GM19397 (cell line): ENCODE measurements around the gene CSK.

ENCODE experiments used
- ATAC-seq: cut with Tn5 transposase; IDR thresholded peaks from one replicate; pipeline ENCODE4 v1.9.1; 2021; ENCODE audit warnings: mild to moderate bottlenecking, moderate library complexity; ENCODE audit not compliant: unreplicated experiment

The CSK gene

GRCh38 chr15:74799856-74800558 lies 18.1 kb downstream of the CSK start:
- peak; percentile 68 for ATAC-seq

DNA sequence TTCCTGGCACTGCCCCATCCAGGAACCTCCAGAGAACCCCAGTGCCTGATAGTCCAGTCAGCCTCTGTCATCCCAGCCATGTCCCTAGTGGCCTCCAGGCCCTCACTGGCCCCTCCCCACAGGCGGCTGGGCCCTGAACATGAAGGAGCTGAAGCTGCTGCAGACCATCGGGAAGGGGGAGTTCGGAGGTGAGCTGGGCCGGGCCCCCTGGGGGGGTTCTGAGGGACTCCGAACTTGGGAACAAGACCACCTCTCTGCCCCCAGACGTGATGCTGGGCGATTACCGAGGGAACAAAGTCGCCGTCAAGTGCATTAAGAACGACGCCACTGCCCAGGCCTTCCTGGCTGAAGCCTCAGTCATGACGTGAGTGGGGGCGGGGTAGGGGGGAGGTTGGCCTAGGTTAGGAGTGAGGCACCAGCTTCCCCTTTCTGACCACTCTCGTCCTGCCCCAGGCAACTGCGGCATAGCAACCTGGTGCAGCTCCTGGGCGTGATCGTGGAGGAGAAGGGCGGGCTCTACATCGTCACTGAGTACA lies 18.7 kb downstream of the CSK start:
- ATAC-seq, result no peak

- no peak for ATAC-seq
These were observed 19.6 kb downstream of the CSK start for GRCh38 chr15:74801311-74801997.

DNA sequence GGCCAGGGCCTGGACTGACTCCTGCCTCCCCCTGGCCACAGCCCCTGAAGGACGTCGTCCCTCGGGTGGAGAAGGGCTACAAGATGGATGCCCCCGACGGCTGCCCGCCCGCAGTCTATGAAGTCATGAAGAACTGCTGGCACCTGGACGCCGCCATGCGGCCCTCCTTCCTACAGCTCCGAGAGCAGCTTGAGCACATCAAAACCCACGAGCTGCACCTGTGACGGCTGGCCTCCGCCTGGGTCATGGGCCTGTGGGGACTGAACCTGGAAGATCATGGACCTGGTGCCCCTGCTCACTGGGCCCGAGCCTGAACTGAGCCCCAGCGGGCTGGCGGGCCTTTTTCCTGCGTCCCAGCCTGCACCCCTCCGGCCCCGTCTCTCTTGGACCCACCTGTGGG lies 20.4 kb downstream of the CSK start:
- no peak for ATAC-seq

- no peak for ATAC-seq
These were observed 21.1 kb downstream of the CSK start for GRCh38 chr15:74802862-74803447.

- ATAC-seq, result no peak
These were observed 23.1 kb downstream of the CSK start for GRCh38 chr15:74804935-74805334.

GRCh38 chr15:74807282-74807681 lies 25.4 kb downstream of the CSK start:
- no peak for ATAC-seq

- ATAC-seq, result no peak
These were observed 26.4 kb downstream of the CSK start for GRCh38 chr15:74808078-74808839.

DNA sequence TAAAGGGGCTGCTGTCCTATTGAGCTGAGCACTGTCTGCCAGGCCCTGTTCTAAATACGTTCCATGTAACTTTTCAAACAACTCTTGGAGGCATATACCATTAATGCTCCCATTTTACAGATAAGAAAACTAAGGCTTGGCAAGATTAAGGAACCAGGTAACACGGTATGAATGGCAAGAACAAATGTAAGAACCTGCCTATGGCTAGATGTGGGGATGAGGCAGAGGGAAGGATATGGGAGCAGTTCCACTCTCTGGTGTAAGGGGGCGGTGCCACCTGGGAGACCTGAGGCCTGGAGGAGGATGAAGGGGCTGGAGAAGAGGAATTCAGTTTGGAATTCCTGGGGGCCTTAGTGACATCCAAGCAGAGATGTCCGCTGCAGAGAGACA lies 27.0 kb downstream of the CSK start:
- ATAC-seq, result no peak

GRCh38 chr15:74809242-74809641 lies 27.4 kb downstream of the CSK start:
- ATAC-seq, result no peak

DNA sequence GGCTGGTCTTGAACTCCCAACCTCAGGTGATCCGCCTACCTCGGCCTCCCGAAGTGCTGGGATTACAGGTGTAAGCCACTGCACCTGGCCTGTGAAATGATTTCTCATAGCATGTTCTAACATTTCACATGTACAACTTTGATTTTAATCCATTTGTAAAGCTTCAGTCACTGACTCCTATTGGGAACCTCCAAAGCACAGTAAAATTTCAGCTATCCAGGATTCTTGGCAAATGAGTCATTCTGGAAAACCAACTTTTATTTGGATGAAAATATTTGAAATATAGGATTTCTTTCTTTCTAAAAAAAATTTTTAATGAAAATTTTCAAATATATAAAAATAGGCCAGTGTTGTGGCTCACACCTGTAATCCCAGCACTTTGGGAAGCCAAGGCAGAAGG lies 28.1 kb downstream of the CSK start:
- no peak for ATAC-seq

GRCh38 chr15:74812533-74812932 lies 30.7 kb downstream of the CSK start, which contains the start of gene LMAN1L:
Gene LMAN1L, plus strand, starts transcription at chr15:74812835. Its CDS starts 20 bp downstream, at chr15:74812855.
- ATAC-seq, result no peak

DNA sequence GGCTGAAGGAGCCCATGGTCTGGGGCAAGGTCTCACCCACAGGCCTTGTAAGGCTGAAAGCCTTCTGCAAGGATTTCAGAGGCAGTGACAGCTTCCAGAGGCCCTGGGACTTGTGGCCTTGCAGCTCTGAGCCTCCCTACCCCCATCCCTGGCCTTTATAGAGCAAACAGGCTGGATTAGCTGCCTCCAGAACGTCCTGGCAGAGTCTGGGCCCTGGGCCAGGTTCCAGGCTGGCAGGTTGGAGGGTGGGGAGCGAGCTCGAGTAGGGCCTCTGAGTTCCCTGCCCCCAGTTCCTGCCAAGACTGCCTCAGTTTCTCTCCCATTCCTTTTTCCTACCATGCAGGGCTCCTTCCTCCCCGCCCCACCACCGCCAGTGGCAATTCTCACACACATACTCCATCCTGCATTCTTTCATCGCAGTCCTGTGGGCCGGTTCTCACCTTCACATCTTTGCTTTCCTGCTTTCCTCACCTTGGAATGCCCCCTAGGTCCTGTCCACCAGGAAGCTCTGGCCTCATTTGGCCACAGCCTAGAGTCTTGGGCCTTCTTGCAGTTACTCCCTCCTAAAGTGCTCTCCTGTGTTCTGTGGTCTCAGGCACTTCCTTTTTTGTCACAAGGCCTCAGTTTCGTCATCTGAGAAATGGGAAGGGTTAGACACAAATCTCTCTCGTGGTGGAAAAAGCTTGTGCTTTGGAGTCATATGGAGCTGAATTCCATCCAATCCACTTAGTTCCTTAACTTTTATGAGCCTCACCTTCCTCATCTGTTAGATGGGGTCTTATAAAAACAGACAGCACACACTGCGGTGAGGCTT lies 33.4 kb downstream of the CSK start:
- no peak for ATAC-seq

DNA sequence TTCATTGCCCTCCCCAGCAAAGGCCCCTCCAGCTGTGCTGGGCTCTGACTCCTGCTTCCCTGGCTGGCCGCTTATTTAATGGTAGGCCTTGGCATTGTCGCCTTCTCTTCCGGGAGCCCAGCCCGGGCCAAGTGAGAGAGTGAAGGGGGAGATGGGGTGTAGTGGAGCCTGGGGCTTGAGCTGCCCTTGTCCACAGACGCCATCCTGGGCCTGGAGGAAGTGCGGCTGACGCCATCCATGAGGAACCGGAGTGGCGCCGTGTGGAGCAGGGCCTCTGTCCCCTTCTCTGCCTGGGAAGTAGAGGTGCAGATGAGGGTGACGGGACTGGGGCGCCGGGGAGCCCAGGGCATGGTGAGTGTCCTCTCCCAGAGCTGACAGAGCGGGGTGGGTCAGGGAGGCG lies 34.1 kb downstream of the CSK start:
- ATAC-seq, result no peak

- ATAC-seq, result no peak
These were observed 34.9 kb downstream of the CSK start for GRCh38 chr15:74816624-74817369.

DNA sequence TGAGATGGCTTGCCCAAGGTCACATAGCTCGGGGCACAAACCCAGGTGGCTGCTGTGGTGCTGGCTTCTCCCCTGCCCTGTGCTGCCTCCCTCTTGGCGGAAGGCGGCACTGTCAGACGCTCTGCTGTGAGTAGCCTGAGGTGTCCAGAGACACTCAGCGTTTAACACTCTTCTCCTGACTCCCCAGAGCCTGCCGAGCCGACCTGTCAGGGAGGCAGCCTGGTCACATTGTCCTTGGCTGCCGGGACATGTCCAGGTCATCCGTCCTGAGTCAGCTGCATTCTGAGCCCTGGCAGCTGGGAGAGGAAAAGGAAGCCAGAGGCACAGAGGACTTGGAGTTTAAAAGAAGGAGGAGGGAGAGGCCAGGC lies 35.5 kb downstream of the CSK start:
- no peak for ATAC-seq

DNA sequence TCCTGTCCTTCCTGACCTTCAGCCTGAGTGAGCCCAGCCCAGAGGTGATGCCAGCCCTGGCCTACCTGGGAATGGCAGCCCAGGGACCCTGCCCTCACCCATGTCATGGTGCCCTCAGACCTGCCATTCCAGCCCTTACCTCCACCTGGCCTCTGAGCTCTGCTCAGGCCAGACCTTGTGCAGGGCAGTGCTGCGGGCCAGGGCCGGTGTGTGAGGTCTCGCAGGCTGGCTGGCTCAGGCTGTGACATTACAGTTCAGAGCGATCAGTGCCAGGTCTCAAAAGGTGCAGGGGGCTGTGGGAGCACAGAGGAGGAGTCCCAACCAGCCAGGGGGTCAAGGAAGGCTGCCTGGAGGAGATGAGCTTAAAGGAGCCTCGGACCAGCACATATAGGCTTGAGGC lies 38.2 kb downstream of the CSK start:
- ATAC-seq, result no peak

- peak; percentile 64 for ATAC-seq
These were observed 39.4 kb downstream of the CSK start for GRCh38 chr15:74821091-74821789.

GRCh38 chr15:74821790-74822158 lies 39.9 kb downstream of the CSK start:
- no peak for ATAC-seq
